ENCODE data around the gene PAX8. TPM values are rescaled to one million over a fixed set of nuclear protein-coding genes. Genes with fewer than 3 reads are reported as not detected.
"Not testable (repeated sequence)": the region's sequence is repeated elsewhere in the genome, so short reads cannot be mapped to it uniquely, and the experiment has no call there.

Gene PAX8
- 0.31 TPM for total RNA-seq

DNA sequence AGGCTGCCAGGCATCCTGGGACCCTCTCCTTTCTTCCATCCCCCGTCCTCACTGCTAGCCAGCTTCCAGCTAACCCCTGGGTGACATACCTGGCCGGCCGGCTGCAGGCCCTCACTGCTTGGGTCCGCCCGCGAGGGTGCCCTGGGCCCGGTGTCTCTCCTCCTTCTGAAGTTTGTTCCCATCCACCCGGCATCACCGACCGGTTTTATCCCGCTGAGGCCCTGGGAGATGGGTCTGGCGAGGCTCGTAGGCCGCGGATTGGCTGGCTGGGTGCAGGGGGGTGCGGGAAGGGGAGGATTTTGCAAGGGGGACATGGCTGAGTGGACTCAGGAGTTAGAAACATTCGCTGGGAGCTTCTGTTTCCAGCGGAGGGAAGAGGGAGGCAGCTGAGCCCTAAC, at the start of gene PAX8:
Gene PAX8 (minus strand): TSS at position 180 of the 398 bp plus-strand sequence. CDS start 527 bp downstream, outside the sequence.
- Histone ChIP-seq H3K4me3 (ENCODE audit: low read length) (no peak within 1 kb of the TSS), H3K27me3 (ENCODE audit: insufficient read depth, low read length) (peaks cover 58% of the 10 kb centered on the region), H3K4me1 (ENCODE audit: insufficient read depth, low read length) (peaks cover 27% of the 10 kb centered on the region), H3K9me3 (ENCODE audit: low read depth, low read length) (no peaks in the 10 kb centered on the region)

DNA sequence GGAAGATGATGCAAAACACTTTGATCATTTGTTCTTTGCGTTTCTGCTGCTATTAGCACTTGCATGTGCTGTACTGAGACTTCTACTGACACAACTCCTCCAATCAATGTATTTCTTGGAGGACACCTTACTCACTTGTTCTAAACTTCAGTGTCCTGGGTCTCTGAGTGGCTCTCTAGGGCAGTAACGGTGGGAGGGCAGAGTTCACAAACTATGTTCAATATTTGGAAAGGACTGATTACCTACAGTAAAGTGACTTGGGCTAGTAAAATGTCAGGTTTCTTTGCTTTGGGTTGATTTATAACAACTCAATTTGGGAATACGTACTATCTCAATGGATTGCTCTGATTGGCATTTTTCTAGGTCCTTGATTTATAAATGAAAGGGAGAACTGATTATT, 49.3 kb upstream of the PAX8 start:
- H3K4me1 ChIP-seq (ENCODE audit: insufficient read depth, low read length) = peaks cover 9% of the 10 kb centered on the region
- H3K27me3 ChIP-seq (ENCODE audit: insufficient read depth, low read length) = no peaks in the 10 kb centered on the region
- no peaks in the 10 kb centered on the region for H3K9me3 ChIP-seq (ENCODE audit: low read depth, low read length)
- no peak overlapping the region for H3K4me3 ChIP-seq (ENCODE audit: low read length)

DNA sequence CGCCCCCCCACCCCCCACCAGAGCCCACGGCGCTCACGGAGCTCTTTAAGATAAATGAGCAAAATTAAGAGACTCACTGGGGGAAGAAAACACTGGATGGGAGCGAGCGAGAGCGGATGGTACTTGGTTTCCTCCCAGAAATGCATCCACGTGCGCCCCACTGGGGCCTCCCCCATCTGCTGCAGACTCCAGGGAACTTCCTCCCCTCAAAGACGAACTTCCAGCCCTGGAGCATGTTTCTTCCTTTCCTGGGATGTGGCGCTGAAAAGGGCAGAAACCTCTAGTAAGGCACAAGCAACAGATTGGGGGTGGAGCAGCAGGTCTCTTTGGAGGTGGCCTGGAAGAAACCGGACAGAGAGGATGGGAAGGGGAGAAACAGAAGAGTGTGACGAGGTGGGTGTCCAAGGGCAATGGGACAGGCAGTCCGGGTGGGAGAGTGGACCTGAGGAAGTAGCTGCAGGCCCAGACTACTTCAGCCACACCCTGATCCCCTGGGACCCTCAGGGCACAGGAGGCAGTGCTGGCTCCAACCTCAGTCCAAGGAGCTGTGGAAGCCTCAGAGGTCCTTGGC, 46.5 kb upstream of the PAX8 start:
- H3K4me1 ChIP-seq (ENCODE audit: insufficient read depth, low read length); H3K9me3 ChIP-seq (ENCODE audit: low read depth, low read length); H3K27me3 ChIP-seq (ENCODE audit: insufficient read depth, low read length); H3K4me3 ChIP-seq (ENCODE audit: low read length): not testable (repeated sequence)

DNA sequence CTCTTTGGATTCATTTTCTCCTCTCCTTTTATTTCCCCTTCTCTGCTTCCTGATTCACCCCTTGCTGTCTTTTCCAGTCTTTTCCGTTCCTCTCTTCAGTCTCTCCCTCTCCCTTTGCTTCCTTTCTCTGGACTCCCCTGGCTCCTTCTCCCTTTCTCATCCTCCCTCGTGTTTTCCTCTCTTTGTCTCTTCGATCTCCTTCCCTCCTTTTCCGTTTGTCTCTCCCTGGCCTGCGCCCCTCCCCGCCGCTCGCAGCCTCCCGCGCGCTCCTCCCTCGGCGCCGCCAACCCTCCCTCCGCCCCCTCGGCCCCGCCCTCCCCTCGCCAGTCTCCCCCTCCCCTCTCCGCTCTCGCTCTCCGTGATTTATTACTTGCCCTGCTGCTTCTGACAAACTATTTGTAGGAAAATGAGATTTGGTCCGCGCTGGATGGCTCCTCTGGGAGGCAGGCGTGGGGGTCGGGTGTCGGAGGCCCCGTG, 46.0 kb upstream of the PAX8 start:
- Histone ChIP-seq H3K4me1 (ENCODE audit: insufficient read depth, low read length) (peaks cover 9% of the 10 kb centered on the region), H3K4me3 (ENCODE audit: low read length) (no peak overlapping the region), H3K9me3 (ENCODE audit: low read depth, low read length) (no peaks in the 10 kb centered on the region), H3K27me3 (ENCODE audit: insufficient read depth, low read length) (no peaks in the 10 kb centered on the region)

DNA sequence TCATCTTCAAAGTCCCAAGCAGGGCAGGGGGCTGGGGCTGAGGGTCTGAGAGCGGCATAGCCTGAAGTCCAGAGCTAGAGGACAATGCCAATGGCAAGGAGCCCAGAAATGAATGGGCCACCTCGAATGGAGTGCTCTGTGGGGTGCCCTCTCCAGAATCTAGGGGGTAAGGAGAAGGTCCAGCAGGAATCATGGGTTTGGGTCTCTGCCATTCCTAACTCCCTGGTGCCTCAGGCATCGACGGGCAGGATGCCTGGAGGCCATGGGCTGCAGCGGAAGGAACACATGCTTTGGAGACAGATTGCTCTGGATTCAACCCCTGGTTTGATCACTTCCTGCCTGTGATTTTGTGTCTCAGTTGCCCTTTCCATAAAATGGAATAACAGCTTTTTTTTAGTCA, 44.4 kb upstream of the PAX8 start:
- H3K4me3 ChIP-seq (ENCODE audit: low read length); H3K4me1 ChIP-seq (ENCODE audit: insufficient read depth, low read length); H3K9me3 ChIP-seq (ENCODE audit: low read depth, low read length); H3K27me3 ChIP-seq (ENCODE audit: insufficient read depth, low read length): not testable (repeated sequence)

DNA sequence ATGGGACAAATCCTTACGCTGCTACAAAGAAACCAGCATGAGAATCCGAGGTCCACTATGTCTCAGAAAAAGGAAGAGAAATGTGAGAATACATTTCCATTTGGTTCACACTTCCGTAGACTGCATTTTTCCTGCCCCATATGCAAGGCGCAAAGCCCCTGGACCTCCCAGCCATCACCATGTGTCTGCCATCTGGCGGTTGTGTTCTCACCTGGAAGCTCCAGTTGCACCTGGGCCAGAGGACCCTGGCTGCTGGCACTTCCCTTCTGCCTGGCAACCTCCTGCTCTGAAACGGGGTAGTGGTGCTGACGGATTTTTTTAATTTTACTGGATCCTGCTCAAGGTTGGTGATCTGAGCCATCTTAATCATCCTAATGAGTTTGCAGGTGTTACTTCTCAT, 41.4 kb upstream of the PAX8 start:
- H3K4me1 ChIP-seq (ENCODE audit: insufficient read depth, low read length); H3K9me3 ChIP-seq (ENCODE audit: low read depth, low read length); H3K27me3 ChIP-seq (ENCODE audit: insufficient read depth, low read length); H3K4me3 ChIP-seq (ENCODE audit: low read length): not testable (repeated sequence)

DNA sequence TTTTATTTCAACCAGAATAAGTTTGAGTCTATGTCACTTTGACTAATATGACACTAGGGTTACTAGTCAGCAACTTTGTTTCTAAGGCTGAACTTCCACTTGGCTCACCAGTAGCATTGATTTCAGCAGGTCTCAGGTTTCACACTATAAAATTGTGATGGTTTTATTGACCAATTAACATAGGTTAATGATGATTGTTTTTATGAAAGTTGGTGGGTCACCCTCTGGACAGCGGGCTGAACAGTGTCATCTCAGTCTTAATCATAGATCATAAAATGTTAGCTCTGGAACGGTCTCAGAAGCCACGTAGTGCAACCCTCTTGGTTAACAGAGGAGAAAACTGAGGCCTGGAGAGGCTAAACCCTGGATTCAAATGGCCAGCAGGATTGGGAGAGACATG, 40.2 kb upstream of the PAX8 start:
- not testable (repeated sequence) for H3K4me1 ChIP-seq (ENCODE audit: insufficient read depth, low read length); H3K4me3 ChIP-seq (ENCODE audit: low read length); H3K27me3 ChIP-seq (ENCODE audit: insufficient read depth, low read length); H3K9me3 ChIP-seq (ENCODE audit: low read depth, low read length)

DNA sequence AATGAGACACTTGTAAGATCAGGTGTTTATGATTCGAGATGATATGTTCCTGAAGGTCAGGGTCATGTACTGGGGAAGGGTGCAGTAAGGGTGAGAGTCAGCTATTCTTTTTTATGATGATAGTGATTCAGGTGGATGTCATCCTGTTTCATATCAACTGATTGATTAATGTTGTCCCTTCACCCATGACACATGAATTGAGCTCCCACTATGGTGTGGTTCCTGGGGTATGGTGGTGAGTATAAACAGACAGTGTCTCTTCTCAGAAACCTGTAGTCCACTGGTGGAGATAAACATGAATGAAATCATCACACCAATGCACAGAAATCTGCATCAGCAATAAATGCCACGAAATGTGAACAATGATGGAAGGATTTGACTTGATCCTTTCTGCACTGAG, 37.4 kb upstream of the PAX8 start:
- Histone ChIP-seq H3K4me3 (ENCODE audit: low read length) (no peak overlapping the region), H3K9me3 (ENCODE audit: low read depth, low read length) (no peaks in the 10 kb centered on the region), H3K27me3 (ENCODE audit: insufficient read depth, low read length) (peaks cover 4% of the 10 kb centered on the region), H3K4me1 (ENCODE audit: insufficient read depth, low read length) (no peaks in the 10 kb centered on the region)

DNA sequence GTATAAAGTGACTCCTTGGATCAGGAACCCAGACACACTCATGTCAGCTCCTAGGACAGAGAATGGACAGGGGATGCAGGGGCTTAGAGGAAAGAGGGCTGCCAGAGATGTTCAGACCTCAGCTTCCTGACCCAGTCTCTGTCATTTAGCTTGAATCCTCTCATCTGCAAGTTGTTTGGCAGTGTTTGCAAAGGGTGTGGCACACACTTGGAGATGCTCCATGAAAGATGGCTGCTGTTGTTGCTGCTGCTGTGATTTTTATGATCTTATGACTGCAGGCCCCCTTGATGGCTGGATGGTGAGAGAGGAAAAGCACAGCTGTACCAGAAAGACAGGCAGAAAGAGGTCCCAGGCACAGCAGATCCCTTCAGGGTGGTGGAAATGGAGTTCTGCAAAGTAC, 35.9 kb upstream of the PAX8 start:
- not testable (repeated sequence) for H3K4me1 ChIP-seq (ENCODE audit: insufficient read depth, low read length); H3K27me3 ChIP-seq (ENCODE audit: insufficient read depth, low read length); H3K4me3 ChIP-seq (ENCODE audit: low read length); H3K9me3 ChIP-seq (ENCODE audit: low read depth, low read length)

DNA sequence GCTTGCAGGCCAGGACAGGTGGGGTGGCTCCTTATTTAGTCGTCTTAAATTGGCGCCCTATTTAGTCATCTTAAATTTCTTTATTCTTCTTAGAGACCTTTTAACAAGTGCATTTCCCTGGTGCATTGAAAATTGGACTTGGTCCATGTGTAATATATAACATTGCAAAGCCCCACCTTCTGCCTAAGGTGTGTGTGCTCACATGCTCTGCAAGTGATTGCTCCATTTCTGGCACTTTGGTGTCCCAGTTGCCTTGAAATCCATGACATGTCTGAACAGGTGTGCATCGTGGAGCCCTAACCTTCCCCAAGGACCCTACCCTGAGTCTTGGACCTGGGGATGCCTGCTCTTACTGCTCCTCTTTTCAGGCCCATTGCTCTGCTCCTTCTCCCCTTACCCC, 35.5 kb upstream of the PAX8 start:
- not testable (repeated sequence) for H3K4me1 ChIP-seq (ENCODE audit: insufficient read depth, low read length); H3K9me3 ChIP-seq (ENCODE audit: low read depth, low read length); H3K27me3 ChIP-seq (ENCODE audit: insufficient read depth, low read length); H3K4me3 ChIP-seq (ENCODE audit: low read length)

DNA sequence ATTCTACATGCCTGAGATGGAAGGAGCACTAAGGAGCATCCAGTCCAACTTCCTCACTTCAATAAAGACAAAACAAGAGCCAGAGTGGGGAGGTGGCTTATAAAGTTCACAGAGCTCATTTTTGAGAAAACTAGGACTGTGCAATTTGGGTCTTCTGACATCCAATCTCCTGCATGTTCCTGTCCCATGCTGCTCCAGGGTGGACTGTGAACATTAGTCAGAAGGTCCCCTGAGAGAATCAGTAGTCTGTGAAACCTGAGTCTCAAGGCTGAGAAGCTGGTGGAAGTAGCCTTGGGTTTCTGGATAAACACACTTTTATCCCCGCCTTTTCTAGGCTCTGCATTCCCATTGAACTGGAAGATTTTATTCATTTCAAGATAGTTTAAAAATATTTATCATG, 33.1 kb upstream of the PAX8 start:
- H3K4me1 ChIP-seq (ENCODE audit: insufficient read depth, low read length); H3K9me3 ChIP-seq (ENCODE audit: low read depth, low read length); H3K27me3 ChIP-seq (ENCODE audit: insufficient read depth, low read length); H3K4me3 ChIP-seq (ENCODE audit: low read length): not testable (repeated sequence)

DNA sequence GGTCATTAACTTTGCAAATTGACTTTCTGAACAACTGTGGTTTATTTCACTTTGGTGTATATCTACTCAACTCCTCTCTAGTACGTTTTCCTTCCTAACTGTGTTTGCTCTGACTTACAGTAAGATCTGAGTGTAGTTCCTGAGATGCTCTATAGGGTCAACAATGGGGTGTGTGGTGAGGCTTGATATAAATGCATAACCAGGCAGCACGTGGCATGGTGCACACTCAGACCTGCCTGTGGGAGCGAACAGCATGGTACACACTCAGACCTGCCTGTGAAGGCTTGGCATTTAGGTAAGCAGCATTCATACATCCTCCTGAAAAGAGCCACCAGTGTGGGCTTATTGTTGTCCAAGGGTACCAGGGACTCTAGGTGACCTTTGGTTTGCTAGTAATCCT, 32.5 kb upstream of the PAX8 start:
- not testable (repeated sequence) for H3K4me3 ChIP-seq (ENCODE audit: low read length); H3K27me3 ChIP-seq (ENCODE audit: insufficient read depth, low read length); H3K9me3 ChIP-seq (ENCODE audit: low read depth, low read length); H3K4me1 ChIP-seq (ENCODE audit: insufficient read depth, low read length)

DNA sequence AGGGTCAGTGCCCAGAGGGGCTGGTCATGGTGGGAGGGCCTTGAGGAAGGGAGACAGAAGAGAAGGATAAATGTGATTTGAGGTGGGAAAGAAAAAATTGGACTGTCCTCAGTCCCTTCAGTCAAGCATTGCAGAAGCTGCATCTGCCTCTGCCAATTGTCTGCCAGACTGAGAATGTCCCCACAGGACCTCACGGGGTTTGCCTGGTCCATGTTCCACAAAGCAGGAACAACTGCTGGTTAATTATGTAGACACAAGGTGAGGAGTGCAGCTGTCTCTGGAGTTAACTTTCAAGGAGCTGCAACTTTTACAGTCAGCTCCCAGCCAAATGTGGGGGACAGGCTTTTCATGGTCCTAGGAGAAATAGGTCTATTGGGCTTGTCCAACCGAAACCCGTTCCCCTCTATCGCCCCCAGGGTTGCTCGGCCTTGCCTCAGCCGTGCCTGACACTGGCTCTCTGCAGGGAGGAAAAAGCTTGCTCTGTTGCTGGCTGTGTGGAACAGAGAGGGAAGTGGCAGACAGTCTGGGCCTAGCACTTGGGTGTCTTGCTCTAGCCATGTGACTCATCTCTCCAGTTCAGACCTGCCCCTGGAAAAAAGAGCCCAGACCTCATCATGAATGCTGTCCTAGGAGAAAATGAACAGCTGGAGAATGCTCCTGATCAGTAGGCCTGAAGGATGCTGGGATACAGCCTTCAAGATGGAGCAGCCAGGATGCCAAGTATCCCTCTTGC, 31.1 kb upstream of the PAX8 start:
- H3K27me3 ChIP-seq (ENCODE audit: insufficient read depth, low read length) = no peaks in the 10 kb centered on the region
- H3K4me1 ChIP-seq (ENCODE audit: insufficient read depth, low read length) = no peaks in the 10 kb centered on the region
- H3K4me3 ChIP-seq (ENCODE audit: low read length) = no peak overlapping the region
- H3K9me3 ChIP-seq (ENCODE audit: low read depth, low read length) = no peaks in the 10 kb centered on the region

DNA sequence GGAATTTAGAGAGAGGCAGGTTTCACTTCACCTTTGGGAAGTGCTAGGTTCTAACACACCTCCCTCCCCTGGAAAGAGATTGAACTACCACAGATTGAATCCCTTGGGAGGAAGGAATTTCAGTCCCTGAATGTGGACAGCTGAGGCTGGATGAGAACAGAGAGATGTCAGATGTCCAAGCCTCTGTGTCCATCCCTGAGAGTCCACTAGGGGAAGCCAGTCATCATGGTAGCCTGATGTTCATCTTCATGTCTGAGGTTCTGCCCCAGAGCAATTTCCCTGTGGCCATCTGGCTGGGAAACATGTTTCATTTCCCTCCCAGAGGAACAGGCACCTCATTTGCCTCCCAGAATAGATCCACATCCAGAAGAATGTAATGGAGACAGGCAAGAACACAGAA, 30.1 kb upstream of the PAX8 start:
- H3K27me3 ChIP-seq (ENCODE audit: insufficient read depth, low read length); H3K4me1 ChIP-seq (ENCODE audit: insufficient read depth, low read length); H3K4me3 ChIP-seq (ENCODE audit: low read length); H3K9me3 ChIP-seq (ENCODE audit: low read depth, low read length): not testable (repeated sequence)

DNA sequence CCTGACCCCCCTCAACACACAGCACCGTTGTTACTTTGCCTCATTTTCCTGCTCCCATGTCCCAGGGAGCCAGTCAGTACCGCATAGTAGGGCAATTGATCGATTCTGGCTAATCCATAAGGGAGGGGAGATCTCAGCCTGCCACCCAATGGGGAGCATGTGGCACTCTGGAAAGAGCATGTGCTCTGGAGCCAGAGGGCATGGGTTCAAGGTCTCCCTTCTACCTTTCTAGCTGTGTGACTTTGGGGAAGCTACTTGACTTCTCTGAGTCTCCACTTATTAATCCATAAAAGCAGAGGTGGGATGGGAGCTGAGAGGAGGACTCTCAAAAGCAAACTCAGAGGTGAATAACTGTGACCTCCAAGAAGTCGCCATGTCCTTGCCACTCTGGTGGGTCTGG, 27.5 kb upstream of the PAX8 start:
- not testable (repeated sequence) for H3K27me3 ChIP-seq (ENCODE audit: insufficient read depth, low read length); H3K4me3 ChIP-seq (ENCODE audit: low read length); H3K9me3 ChIP-seq (ENCODE audit: low read depth, low read length); H3K4me1 ChIP-seq (ENCODE audit: insufficient read depth, low read length)

DNA sequence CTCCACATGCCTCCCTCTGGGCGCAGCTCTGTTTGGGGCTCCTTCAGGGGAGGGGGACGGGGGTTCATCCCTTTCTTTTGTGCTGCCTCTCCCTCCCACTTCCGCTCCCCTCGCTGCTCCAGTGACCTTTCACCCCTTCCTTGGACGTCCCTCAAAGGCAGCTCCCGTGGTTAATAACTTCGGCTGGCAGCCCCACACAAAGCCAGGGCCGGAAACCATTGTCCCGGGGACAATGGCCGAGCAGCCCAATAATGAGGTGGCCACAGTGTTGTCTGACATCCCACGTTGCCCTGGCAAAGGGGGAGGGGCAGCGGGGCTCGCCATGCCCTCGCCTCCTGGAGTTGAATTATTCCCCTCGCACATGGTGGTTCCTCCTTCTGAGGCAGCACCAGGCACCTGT, 27.0 kb upstream of the PAX8 start:
- H3K27me3 ChIP-seq (ENCODE audit: insufficient read depth, low read length); H3K9me3 ChIP-seq (ENCODE audit: low read depth, low read length); H3K4me3 ChIP-seq (ENCODE audit: low read length); H3K4me1 ChIP-seq (ENCODE audit: insufficient read depth, low read length): not testable (repeated sequence)
